Stimulated activated CD4-positive, alpha-beta T cell treated with anti-CD3 and anti-CD28 coated beads, Interleukin-1b, Interleukin-23, amount 100 ng/mL, for 1 hour (primary cell): Measurements from ENCODE around the gene TRAF6.

Experiments
- DNase-seq, 2 donors: peaks; one replicate each; pipeline ENCODE4 v3.0.0-alpha.2; 2020; ENCODE audit warnings: low read depth in 2 of 2

The TRAF6 gene

GRCh38 chr11:36458129-36458915 is 51.8 kb downstream of the TRAF6 start:
- no peak for DNase-seq

- DNase-seq, result no peak
These were observed 53.9 kb downstream of the TRAF6 start for GRCh38 chr11:36456156-36456555.

- no peak for DNase-seq
These were observed 54.4 kb downstream of the TRAF6 start for GRCh38 chr11:36455658-36456111.

GRCh38 chr11:36454941-36455631 is 55.0 kb downstream of the TRAF6 start:
- no peak for DNase-seq

GRCh38 chr11:36454551-36454940 is 55.5 kb downstream of the TRAF6 start:
- no peak for DNase-seq

GRCh38 chr11:36453678-36454077 is 56.4 kb downstream of the TRAF6 start:
- no peak for DNase-seq

- no peak for DNase-seq
These were observed 57.1 kb downstream of the TRAF6 start for GRCh38 chr11:36452961-36453360.

GRCh38 chr11:36452236-36452940 is 57.7 kb downstream of the TRAF6 start:
- DNase-seq, result no peak

GRCh38 chr11:36451681-36452080 is 58.4 kb downstream of the TRAF6 start:
- DNase-seq, result no peak

- DNase-seq, result no peak
These were observed 59.0 kb downstream of the TRAF6 start for GRCh38 chr11:36451045-36451444.

GRCh38 chr11:36450110-36450572 is 59.9 kb downstream of the TRAF6 start:
- DNase-seq, result no peak

- DNase-seq, result no peak
These were observed 60.4 kb downstream of the TRAF6 start for GRCh38 chr11:36449561-36450096.

GRCh38 chr11:36447947-36448346 is 62.1 kb downstream of the TRAF6 start:
- DNase-seq, result no peak

GRCh38 chr11:36447514-36447913 is 62.6 kb downstream of the TRAF6 start:
- DNase-seq, result no peak

- DNase-seq, result no peak
These were observed 63.9 kb downstream of the TRAF6 start for GRCh38 chr11:36446135-36446534.

- no peak for DNase-seq
These were observed 66.4 kb downstream of the TRAF6 start for GRCh38 chr11:36443661-36444060.

- DNase-seq, result no peak
These were observed 68.4 kb downstream of the TRAF6 start for GRCh38 chr11:36441610-36442208.

GRCh38 chr11:36438126-36438525 is 71.9 kb downstream of the TRAF6 start:
- no peak for DNase-seq

GRCh38 chr11:36437413-36437812 is 72.7 kb downstream of the TRAF6 start:
- DNase-seq, result no peak
